Neutrophil (primary cell): ENCODE measurements around the gene CRYBA4.

Source experiments
- H3K27ac ChIP-seq: fragments of 200-600 bp; sonication (generic); 2 replicates; pipeline ENCODE4 v1.5.1; 2016; ENCODE audit warnings: mild to moderate bottlenecking, moderate library complexity
- H3K27me3 ChIP-seq: fragments of 200-600 bp; sonication (generic); 2 replicates; pipeline ENCODE4 v1.6.0; 2016; ENCODE audit warnings: mild to moderate bottlenecking
- H3K36me3 ChIP-seq: fragments of 200-600 bp; sonication (generic); 2 replicates; pipeline ENCODE4 v1.5.1; 2017
- H3K4me1 ChIP-seq, 2 experiments: fragments of 200-600 bp in 1 of 2; sonication (generic) in 1 of 2; 1 replicate in 1 of 2; 2 replicates in 1 of 2; pipeline versions ENCODE4 v1.5.1 to v1.6.1; 2013 to 2016; ENCODE audit warnings: low read depth in 1 of 2, low read length in 1 of 2, mild to moderate bottlenecking in 1 of 2, moderate library complexity in 1 of 2; ENCODE audit not compliant: control insufficient read depth in 1 of 2, insufficient read depth in 1 of 2
- H3K4me3 ChIP-seq, 2 experiments: fragments of 200-600 bp in 1 of 2; sonication (generic) in 1 of 2; 1 replicate in 1 of 2; 2 replicates in 1 of 2; pipeline ENCODE4 v1.5.1; 2013 to 2016; ENCODE audit warnings: low read depth in 1 of 2, low read length in 1 of 2, mild to moderate bottlenecking in 1 of 2, moderate library complexity in 1 of 2
- H3K9me3 ChIP-seq: fragments of 200-600 bp; sonication (generic); 2 replicates; pipeline ENCODE4 v1.5.1; 2016
- CTCF ChIP-seq: fragments of 200-600 bp; sonication (generic); IDR thresholded peaks from 2 replicates; pipeline ENCODE4 v1.5.1; 2016; ENCODE audit warnings: antibody characterized with exemption

Gene CRYBA4

GRCh38 chr22:26642465-26643417 is 21.0 kb downstream of the CRYBA4 start:
- TF ChIP-seq CTCF = no peak
- H3K27ac ChIP-seq = no peak overlapping the region
- no peak overlapping the region for H3K4me3 ChIP-seq

DNA sequence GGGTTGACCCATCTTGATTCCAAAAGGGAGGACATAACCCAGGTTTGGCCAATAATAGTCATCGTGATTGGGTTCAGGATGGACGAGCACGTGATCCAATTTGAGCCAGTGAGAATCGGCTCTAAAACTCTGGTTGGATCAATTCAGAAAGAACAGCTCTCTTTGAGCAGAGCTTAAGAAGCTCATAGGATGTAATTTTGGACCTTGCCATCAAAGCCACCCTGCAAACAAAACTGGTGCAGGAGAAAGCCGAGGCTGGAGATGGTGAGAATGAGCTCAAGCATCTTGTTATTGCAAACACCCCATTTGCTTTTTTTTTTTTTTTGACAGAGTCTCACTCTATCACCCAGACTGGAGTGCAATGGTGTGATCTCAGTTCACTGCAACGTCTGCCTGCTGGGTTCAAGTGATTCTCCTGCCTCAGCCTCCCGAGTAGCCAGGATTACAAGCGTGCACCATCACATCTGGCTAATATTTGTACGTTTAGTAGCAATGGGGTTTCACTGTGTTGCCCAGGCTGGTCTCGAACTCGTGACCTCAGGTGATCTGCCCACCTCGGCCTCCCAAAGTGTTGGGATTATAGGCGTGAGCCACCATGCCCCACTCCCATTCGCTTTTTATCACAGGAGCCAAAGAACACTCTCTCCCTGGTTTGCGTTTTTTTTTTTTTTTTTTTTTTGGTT is 21.8 kb downstream of the CRYBA4 start:
- no peaks in the 10 kb centered on the region for H3K27me3 ChIP-seq
- H3K36me3 ChIP-seq = no peaks in the 10 kb centered on the region
- H3K4me1 ChIP-seq = peaks cover 26 to 29% of the 10 kb centered on the region in 2 experiments
- H3K27ac ChIP-seq = no peak overlapping the region
- no peaks in the 10 kb centered on the region for H3K9me3 ChIP-seq
- H3K4me3 ChIP-seq = no peak overlapping the region
- TF ChIP-seq CTCF = no peak

More at GRCh38 chr22:26642465-26643417, 21.0 kb downstream of the CRYBA4 start:
- H3K36me3 ChIP-seq = no peaks in the 10 kb centered on the region
- H3K27me3 ChIP-seq = no peaks in the 10 kb centered on the region
- peaks cover 17 to 21% of the 10 kb centered on the region in 2 experiments for H3K4me1 ChIP-seq
- no peaks in the 10 kb centered on the region for H3K9me3 ChIP-seq

DNA sequence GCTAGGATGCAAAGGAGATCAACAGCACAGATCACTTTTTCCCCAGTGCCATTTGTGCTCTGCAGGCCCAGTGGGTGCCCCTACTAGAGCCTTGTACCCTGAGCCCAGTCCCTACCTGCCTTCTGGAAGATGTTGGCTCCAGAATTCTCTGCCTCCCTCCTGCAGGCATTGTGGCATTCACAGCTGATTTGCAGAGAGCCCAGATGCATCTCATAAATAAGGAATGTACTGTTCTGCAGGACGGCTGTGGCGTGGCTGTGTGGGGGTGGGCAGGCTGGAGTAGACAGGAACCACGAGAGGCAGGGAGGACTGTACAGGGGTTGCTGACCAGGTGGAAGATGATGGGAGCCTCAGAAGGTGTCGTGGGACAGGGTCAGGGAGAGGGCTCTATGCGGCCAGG is 24.4 kb downstream of the CRYBA4 start:
- no peaks in the 10 kb centered on the region for H3K36me3 ChIP-seq
- H3K9me3 ChIP-seq = no peaks in the 10 kb centered on the region
- no peak overlapping the region for H3K4me3 ChIP-seq
- TF ChIP-seq CTCF = no peak
- no peaks in the 10 kb centered on the region for H3K27me3 ChIP-seq
- H3K4me1 ChIP-seq = peaks cover 47 to 51% of the 10 kb centered on the region in 2 experiments
- no peak overlapping the region for H3K27ac ChIP-seq

DNA sequence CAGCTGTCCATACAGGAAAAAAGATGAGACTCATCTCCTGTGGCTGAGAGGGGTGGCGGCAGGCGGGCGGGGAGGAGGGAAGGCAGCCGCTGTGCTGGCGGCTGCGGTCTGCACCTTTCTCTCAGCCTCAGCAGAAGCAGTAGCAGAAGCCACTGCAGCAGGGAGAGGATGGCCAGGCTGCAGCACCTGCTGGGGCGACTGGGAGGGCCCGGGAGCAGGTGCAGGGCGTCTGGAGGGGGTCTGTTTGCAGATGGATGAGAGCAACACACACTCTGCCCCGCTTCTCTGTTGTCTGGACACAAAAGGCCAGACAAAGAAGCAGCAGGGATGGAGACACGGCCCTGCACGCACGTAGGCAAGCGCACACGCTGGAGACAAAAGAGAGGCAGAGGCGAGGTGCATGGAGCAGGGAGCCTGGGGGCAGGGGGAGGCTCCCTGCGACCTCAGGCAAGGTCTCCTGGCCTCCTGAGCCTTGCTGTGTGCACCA is 26.3 kb downstream of the CRYBA4 start:
- TF ChIP-seq CTCF = no peak
- peak overlapping the region; percentile 82 for H3K27ac ChIP-seq
- no peaks in the 10 kb centered on the region for H3K9me3 ChIP-seq
- H3K27me3 ChIP-seq = no peaks in the 10 kb centered on the region
- H3K36me3 ChIP-seq = no peaks in the 10 kb centered on the region
- H3K4me1 ChIP-seq = peaks cover 51% of the 10 kb centered on the region in 2 experiments
- H3K4me3 ChIP-seq = peak overlapping the region in 1 of 2 experiments; percentile 39

GRCh38 chr22:26648528-26649388 is 27.0 kb downstream of the CRYBA4 start:
- H3K27ac ChIP-seq = peak overlapping the region; percentile 82
- peak overlapping the region; percentile 35 to 39 for H3K4me3 ChIP-seq
- no peaks in the 10 kb centered on the region for H3K36me3 ChIP-seq
- peaks cover 49 to 51% of the 10 kb centered on the region in 2 experiments for H3K4me1 ChIP-seq
- no peak for TF ChIP-seq CTCF
- H3K9me3 ChIP-seq = no peaks in the 10 kb centered on the region
- H3K27me3 ChIP-seq = no peaks in the 10 kb centered on the region
